Hepatocyte (in vitro differentiated cells): ENCODE data around the gene CXADR.

ENCODE experiments used
- EZH2phosphoT487 ChIP-seq: fragments of 200-600 bp; sonication (generic); IDR thresholded peaks from one replicate; pipeline ENCODE4 v1.6.1; 2018; ENCODE audit warnings: antibody characterized with exemption, mild to moderate bottlenecking, low read depth, moderate library complexity; ENCODE audit not compliant: unreplicated experiment, severe bottlenecking
- TF ChIP-seq, protein P1 (sequence below): fragments of 200-600 bp; sonication (generic); IDR thresholded peaks from 2 replicates; pipeline ENCODE4 v1.5.1; 2016; ENCODE audit warnings: antibody characterized with exemption, mild to moderate bottlenecking; ENCODE audit not compliant: poor library complexity

DNA sequence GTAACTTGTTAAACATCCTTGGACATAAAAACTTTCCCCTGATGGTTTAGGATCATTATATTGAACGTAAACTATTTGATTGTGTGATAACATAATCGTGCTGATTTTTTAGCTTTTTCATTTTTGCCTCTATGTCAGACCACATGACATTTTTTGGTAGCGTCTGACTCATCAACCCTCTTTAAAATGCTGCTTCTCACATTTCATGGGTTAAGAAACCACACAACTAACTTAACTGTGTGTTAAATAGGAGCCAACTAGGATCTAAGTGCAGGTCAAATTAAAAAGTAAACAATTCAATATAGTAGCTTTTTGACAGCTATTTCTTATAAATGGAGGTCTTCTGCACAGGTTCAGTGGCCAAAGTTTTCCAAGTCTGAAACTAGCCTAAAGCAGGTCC, 90.0 kb downstream of the CXADR start:
- TF ChIP-seq, protein P1, sequence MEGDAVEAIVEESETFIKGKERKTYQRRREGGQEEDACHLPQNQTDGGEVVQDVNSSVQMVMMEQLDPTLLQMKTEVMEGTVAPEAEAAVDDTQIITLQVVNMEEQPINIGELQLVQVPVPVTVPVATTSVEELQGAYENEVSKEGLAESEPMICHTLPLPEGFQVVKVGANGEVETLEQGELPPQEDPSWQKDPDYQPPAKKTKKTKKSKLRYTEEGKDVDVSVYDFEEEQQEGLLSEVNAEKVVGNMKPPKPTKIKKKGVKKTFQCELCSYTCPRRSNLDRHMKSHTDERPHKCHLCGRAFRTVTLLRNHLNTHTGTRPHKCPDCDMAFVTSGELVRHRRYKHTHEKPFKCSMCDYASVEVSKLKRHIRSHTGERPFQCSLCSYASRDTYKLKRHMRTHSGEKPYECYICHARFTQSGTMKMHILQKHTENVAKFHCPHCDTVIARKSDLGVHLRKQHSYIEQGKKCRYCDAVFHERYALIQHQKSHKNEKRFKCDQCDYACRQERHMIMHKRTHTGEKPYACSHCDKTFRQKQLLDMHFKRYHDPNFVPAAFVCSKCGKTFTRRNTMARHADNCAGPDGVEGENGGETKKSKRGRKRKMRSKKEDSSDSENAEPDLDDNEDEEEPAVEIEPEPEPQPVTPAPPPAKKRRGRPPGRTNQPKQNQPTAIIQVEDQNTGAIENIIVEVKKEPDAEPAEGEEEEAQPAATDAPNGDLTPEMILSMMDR: no peak
- TF ChIP-seq EZH2phosphoT487: no peak
